GM18517 (cell line): Measurements from ENCODE around the gene MCU.
"Not testable (repeated sequence)": the region's sequence is repeated elsewhere in the genome, so short reads cannot be mapped to it uniquely, and the experiment has no call there.

Experiments used
- ATAC-seq: cut with Tn5 transposase; IDR thresholded peaks from one replicate; pipeline ENCODE4 v1.9.1; 2021; ENCODE audit warnings: mild to moderate bottlenecking, moderate library complexity; ENCODE audit not compliant: unreplicated experiment

MCU gene

GRCh38 chr10:72758930-72759329 lies 67.0 kb downstream of the MCU start:
- ATAC-seq = not testable (repeated sequence)

- no peak for ATAC-seq
Observed at GRCh38 chr10:72759584-72759983, 67.6 kb downstream of the MCU start.

GRCh38 chr10:72761498-72761897 lies 69.6 kb downstream of the MCU start:
- no peak for ATAC-seq

- ATAC-seq = no peak
Observed at GRCh38 chr10:72762042-72762441, 70.1 kb downstream of the MCU start.

- no peak for ATAC-seq
Observed at GRCh38 chr10:72763201-72763600, 71.3 kb downstream of the MCU start.

- ATAC-seq = no peak
Observed at GRCh38 chr10:72764151-72764550, 72.2 kb downstream of the MCU start.

GRCh38 chr10:72765051-72765745 lies 73.3 kb downstream of the MCU start:
- no peak for ATAC-seq

- not testable (repeated sequence) for ATAC-seq
Observed at GRCh38 chr10:72771195-72771594, 79.3 kb downstream of the MCU start.

GRCh38 chr10:72772031-72772430 lies 80.1 kb downstream of the MCU start:
- ATAC-seq = no peak

GRCh38 chr10:72779874-72780273 lies 87.9 kb downstream of the MCU start:
- no peak for ATAC-seq

- ATAC-seq = no peak
Observed at GRCh38 chr10:72782649-72783330, 90.8 kb downstream of the MCU start.

GRCh38 chr10:72783410-72783833 lies 91.5 kb downstream of the MCU start:
- no peak for ATAC-seq

- ATAC-seq = no peak
Observed at GRCh38 chr10:72784551-72785351, 92.8 kb downstream of the MCU start.

- ATAC-seq = no peak
Observed at GRCh38 chr10:72785409-72785808, 93.5 kb downstream of the MCU start.

- no peak for ATAC-seq
Observed at GRCh38 chr10:72790216-72790990, 98.5 kb downstream of the MCU start.

- ATAC-seq = no peak
Observed at GRCh38 chr10:72792288-72792687, 100.3 kb downstream of the MCU start.

GRCh38 chr10:72793752-72794151 lies 101.8 kb downstream of the MCU start:
- ATAC-seq = no peak

GRCh38 chr10:72794260-72794659 lies 102.3 kb downstream of the MCU start:
- no peak for ATAC-seq

- ATAC-seq = no peak
Observed at GRCh38 chr10:72796042-72796441, 104.1 kb downstream of the MCU start.

- no peak for ATAC-seq
Observed at GRCh38 chr10:72796538-72796937, 104.6 kb downstream of the MCU start.
